HFF-Myc (cell line): ENCODE data around the gene STAG1.
"Not testable (repeated sequence)": the region's sequence is repeated elsewhere in the genome, so short reads cannot be mapped to it uniquely, and the experiment has no call there.

Experiments
- DNase-seq: peaks from one replicate; pipeline ENCODE4 v3.0.0-alpha.2; 2011; ENCODE audit warnings: low read depth; ENCODE audit errors: extremely low read depth
- H3K4me3 ChIP-seq: replicated peaks from 2 replicates; pipeline ENCODE4 v1.5.1; 2011; ENCODE audit warnings: low read depth, mild to moderate bottlenecking, control low read depth, low read length
- TF ChIP-seq, protein P1 (sequence below): IDR thresholded peaks from 2 replicates; pipeline ENCODE4 v1.5.1; 2012; ENCODE audit warnings: mild to moderate bottlenecking, low read depth, low read length, control low read depth; ENCODE audit errors: missing control alignments

The STAG1 gene

DNA sequence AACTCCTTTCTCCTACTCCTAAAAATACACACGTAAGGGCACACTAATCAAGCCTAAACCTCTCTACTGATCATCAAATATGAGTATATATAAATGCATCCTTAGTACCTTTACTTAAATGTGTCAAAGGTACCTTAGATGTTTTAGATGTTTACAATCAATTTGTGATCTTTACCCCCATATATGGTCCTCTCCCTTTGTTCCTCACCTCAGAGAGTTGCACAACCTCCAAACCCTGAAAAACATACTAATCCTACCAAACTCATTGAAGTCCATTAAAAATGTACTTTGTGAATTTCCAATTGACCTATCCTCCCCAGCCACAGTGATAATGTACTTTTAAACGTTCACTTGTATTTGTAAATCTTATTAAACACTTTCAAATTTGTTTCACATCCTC, 249.1 kb downstream of the STAG1 start:
- TF ChIP-seq, protein P1, sequence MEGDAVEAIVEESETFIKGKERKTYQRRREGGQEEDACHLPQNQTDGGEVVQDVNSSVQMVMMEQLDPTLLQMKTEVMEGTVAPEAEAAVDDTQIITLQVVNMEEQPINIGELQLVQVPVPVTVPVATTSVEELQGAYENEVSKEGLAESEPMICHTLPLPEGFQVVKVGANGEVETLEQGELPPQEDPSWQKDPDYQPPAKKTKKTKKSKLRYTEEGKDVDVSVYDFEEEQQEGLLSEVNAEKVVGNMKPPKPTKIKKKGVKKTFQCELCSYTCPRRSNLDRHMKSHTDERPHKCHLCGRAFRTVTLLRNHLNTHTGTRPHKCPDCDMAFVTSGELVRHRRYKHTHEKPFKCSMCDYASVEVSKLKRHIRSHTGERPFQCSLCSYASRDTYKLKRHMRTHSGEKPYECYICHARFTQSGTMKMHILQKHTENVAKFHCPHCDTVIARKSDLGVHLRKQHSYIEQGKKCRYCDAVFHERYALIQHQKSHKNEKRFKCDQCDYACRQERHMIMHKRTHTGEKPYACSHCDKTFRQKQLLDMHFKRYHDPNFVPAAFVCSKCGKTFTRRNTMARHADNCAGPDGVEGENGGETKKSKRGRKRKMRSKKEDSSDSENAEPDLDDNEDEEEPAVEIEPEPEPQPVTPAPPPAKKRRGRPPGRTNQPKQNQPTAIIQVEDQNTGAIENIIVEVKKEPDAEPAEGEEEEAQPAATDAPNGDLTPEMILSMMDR: no peak
- no peak overlapping the region for H3K4me3 ChIP-seq
- no peak for DNase-seq

DNA sequence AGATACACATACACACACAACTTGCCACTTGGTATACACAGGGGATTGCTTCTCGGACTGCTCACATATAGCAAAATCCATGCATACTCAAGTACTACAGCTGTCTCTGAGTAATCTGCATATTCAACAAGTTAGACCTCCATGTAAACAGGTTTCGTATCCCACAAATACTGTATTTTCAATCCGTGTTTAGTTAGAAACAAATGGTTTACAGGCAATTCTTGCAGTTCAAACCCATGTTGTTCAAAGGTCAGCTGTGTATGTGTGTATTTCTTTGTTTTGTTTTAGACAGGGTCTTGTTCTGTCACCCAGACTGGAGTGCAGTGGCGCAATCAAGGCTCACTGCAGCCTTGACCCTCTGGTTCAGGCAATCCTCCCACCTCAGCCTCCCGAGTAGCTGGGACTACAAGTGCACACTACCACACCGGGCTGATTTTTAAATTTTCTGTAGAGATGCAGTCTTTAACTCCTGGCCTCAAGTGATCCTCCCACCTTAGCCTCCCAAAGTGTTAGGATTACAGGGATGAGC, 253.2 kb downstream of the STAG1 start:
- DNase-seq: no peak
- TF ChIP-seq, protein P1: no peak
- H3K4me3 ChIP-seq: no peak overlapping the region

DNA sequence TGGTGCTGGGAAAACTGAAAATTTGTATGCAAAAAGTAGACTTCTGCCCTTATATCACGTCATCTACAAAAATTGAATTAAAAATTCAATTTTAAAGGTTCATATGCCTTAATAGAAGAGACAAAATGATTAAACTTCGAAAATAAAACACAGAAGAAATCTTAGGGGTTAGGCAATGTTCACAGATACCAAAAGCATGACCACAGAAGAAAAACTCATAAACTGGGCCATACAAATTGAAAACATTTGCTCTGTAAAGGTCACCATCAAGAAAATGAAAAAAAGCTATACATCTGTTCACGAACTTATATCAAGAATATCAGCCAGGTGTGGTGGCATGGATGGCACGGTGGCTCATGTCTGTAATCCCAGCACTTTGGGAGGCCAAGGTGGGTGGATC, 257.0 kb downstream of the STAG1 start:
- DNase-seq: no peak
- TF ChIP-seq, protein P1: no peak
- H3K4me3 ChIP-seq: no peak overlapping the region

DNA sequence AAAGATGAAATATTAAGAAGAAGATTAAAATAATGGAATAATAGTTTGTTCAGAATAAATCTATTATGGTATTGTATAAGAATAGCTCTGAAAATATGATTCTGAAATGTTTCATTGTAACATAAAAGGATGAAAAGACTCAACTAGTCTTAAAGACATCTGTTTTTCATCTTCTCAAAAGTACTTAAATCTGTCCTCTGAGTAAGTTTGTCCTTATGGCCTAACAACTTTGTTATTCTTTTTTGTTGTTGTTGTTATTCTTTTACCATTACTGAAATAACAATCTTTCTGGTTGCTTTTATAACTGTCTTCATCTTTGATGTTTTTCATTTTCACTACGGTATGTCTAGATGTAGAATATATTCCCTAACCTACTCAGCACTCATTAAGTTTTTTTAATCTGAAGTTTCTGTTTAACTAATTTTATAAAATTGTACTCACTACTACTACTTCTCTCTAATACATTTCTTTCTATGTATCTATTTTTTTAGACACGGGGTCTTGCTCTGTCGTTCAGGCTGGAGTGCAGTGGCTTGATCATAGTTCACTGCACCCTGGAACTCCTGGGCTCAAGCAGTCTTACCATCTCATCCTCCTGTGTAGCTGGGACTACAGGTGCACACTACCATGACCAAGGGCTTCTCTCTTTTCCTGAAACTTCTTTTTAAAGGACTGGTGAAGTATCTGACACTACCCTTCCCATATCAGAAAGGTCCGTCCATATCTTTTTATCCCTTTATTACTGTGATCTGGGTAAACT, 261.4 kb downstream of the STAG1 start:
- TF ChIP-seq, protein P1: no peak
- H3K4me3 ChIP-seq: no peak overlapping the region
- no peak for DNase-seq

DNA sequence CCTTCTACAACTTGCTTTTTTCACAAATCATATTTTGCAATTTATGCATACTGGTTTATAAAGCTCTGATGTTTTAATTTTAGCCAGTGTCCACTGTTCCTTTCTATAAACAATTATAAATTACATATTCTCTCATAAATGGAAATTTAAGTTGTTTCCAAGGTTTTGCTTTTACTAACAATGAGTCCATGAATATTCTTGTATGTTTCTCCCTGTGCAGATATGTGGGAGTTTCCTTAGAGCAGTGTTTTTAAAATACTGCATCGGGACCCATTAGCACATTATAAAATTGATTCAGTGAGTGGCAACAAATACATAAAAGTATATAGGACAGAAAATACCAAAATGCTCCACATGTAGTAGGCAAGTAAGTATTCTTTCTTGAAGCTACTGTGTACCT, 266.4 kb downstream of the STAG1 start:
- no peak overlapping the region for H3K4me3 ChIP-seq
- no peak for DNase-seq
- TF ChIP-seq, protein P1: no peak

DNA sequence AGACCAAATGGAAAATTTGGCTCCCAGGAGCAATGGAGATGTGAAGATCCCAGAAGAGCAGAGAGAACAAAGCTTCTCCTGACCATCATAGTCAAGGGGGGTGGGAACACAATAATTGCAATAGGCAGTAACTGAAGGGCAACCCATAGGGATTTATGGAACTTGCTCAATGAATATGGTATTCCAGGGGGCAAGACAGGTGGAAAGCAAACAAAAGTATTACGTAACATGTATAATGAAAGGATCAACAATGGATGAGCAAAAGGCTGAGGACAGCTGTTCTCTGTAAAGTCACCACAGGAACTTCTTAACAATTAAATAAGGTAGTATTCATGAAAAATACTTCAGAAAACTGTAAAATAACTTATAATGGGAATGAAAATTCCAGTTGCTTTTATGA, 275.9 kb downstream of the STAG1 start:
- no peak for DNase-seq
- H3K4me3 ChIP-seq: no peak overlapping the region
- TF ChIP-seq, protein P1: no peak

DNA sequence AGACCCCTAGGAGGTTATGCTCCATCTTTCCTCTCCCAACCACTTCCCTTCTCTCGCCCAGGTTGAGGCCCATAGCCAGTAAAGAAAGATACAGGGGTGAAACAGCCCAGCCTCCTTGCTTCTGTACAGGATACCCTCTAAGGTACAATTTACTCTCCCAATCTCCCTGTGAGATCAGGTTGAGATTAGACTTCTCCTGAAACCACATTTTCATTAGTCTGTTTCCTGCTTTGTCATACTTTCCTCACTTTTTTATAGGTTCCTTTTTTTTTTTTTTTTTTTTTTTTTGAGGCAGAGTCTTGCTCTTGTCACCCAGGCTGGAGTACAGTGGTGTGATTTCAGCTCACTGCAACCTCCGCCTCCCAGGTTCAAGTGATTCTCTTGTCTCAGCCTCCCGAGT, 277.3 kb downstream of the STAG1 start:
- not testable (repeated sequence) for DNase-seq, H3K4me3 ChIP-seq
